Loucy (cell line): Measurements from ENCODE around the gene AMIGO3.

Experiments used
- CTCF ChIP-seq: fragments of 200-600 bp; sonication (generic); conservative IDR thresholded peaks from 2 replicates; pipeline ENCODE4 v1.5.1; 2014; ENCODE audit warnings: mild to moderate bottlenecking, antibody characterized with exemption, low read length
- EZH2phosphoT487 ChIP-seq: fragments of 200-600 bp; IDR thresholded peaks from 2 replicates; pipeline ENCODE4 v1.6.1; 2018; ENCODE audit warnings: antibody characterized with exemption, mild to moderate bottlenecking, moderate library complexity, borderline replicate concordance

GRCh38 chr3:49721596-49721895, 2.1 kb upstream of the AMIGO3 start:
- TF ChIP-seq CTCF (no peak), EZH2phosphoT487 (no peak)
